Ovary (tissue), 9 donors: ENCODE results near the gene TBC1D19. TPM values are rescaled to one million over a fixed set of nuclear protein-coding genes. Genes with fewer than 3 reads are reported as not detected.

Experiments used
- DNase-seq, 5 donors: peaks; one replicate each; pipeline ENCODE4 v3.0.0-alpha.2; 2019 to 2020
- H3K27ac ChIP-seq, 2 donors: fragments of 200-600 bp; one replicate each; pipeline versions ENCODE4 v1.5.1 to v1.8.0; 2019 to 2022
- H3K27me3 ChIP-seq: fragments of 200-600 bp; one replicate; pipeline ENCODE4 v1.8.0; 2022
- H3K36me3 ChIP-seq: fragments of 200-600 bp; sonication (generic); one replicate; pipeline ENCODE4 v1.5.1; 2019
- H3K4me1 ChIP-seq: one replicate; pipeline ENCODE4 v1.8.1; 2013; ENCODE audit warnings: mild to moderate bottlenecking, moderate library complexity; ENCODE audit not compliant: insufficient read depth
- H3K4me3 ChIP-seq: fragments of 200-600 bp; sonication (generic); one replicate; pipeline ENCODE4 v1.5.1; 2017
- H3K9me3 ChIP-seq, 2 donors: fragments of 200-600 bp in 1 of 2; sonication (generic) in 1 of 2; one replicate each; pipeline versions ENCODE4 v1.5.1 to v1.8.1; 2013 to 2019; ENCODE audit warnings: mild to moderate bottlenecking in 1 of 2, moderate library complexity in 1 of 2
- CTCF ChIP-seq, 3 donors: fragments of 450-650 bp in 2 of 3; fragments of 200-600 bp in 1 of 3; IDR thresholded peaks; one replicate each; pipeline versions ENCODE4 v1.5.1 to v1.8.0; 2016 to 2022; ENCODE audit warnings: antibody characterized with exemption in 3 of 3, mild to moderate bottlenecking in 1 of 3
- EP300 ChIP-seq: sonication (generic); formaldehyde crosslinking; IDR thresholded peaks from one replicate; pipeline ENCODE4 v1.6.1; 2017; ENCODE audit warnings: antibody characterized with exemption
- POLR2A ChIP-seq: fragments of 450-650 bp; IDR thresholded peaks from one replicate; pipeline ENCODE4 v1.6.1; 2017; ENCODE audit warnings: antibody characterized with exemption, mild to moderate bottlenecking, moderate library complexity
- WGBS, 3 donors: extraction: QIAGEN DNeasy Blood & Tissue Kit in 1 of 3; methylation state at CpG; one replicate each; pipeline versions ENCODE4 v1.1.5 to v1.1.7; 2013 to 2017; 5-methylcytosine and 5-hydroxymethylcytosine counted together
- intact Hi-C, 4 donors: fragments of 100-400 bp; cut with DNase I; formaldehyde crosslinking; loops; one replicate each; pipeline versions ENCODE4 v1.11.0 to v1.15.1; 2022 to 2023
- polyA plus RNA-seq, 2 donors: library from polyadenylated mRNA; stranded (reverse); fragments of 200-250 nt in 1 of 2; fragments of 350-450 nt in 1 of 2; fragmentation: Illumina TruSeq in 1 of 2; extraction: RNeasy Lipid Tissue Mini Kit (QIAGEN cat#74804) in 1 of 2; gene quantifications; one replicate each; pipeline ENCODE4 v1.2.3, GENCODE V29; 2013 to 2014
- total RNA-seq, 7 donors: library from RNA; depleted of rRNA in 2 of 7; stranded (reverse); fragments of >200 nt in 2 of 7; fragmentation: NEBNext Ultra II Directional in 3 of 7; extraction: Animal tissue kit (Norgen Biotek cat#: 25700) in 3 of 7; gene quantifications; one replicate each; pipeline versions ENCODE4 v1.1.0 to v1.2.4, GENCODE V29; 2016 to 2023
- donor health status: DM: no; HTN: no; CAD: no; lungs with moderate emphysema.
- donor health status: DM: no; HTN: no; CAD: no.
- donor health status: Bipolar disorder and iron deficiency.
- donor health status: DM: yes; HTN: yes; CAD: no.
- donor health status: DM: no; HTN: no; CAD: no.
- donor health status: DM: yes; HTN: yes; CAD: no.

Gene TBC1D19
- total and polyA plus RNA-seq, 9 donors: 6.0 to 25.2 (median 14.8) TPM

GRCh38 chr4:26762650-26763049, 178.8 kb downstream of the TBC1D19 start:
- Histone ChIP-seq H3K4me3 (no peak overlapping the region), H3K4me1 (no peaks in the 10 kb centered on the region), H3K27me3 (no peaks in the 10 kb centered on the region), H3K27ac (no peak overlapping the region), H3K9me3 (no peaks in the 10 kb centered on the region), H3K36me3 (no peaks in the 10 kb centered on the region)
- no peak for DNase-seq
- intact Hi-C loops: no loop called here
- TF ChIP-seq CTCF (IDR thresholded peaks at IDR 0.05) (no peak), POLR2A (no peak), EP300 (no peak)
- WGBS, 3 donors: 81 to 92% (median 88%) methylated on average over 2 of the region's 2 CpGs

GRCh38 chr4:26763063-26763462, 179.2 kb downstream of the TBC1D19 start:
- H3K36me3 ChIP-seq: no peaks in the 10 kb centered on the region
- no peak for TF ChIP-seq EP300
- TF ChIP-seq POLR2A: no peak
- no peak for TF ChIP-seq CTCF (IDR thresholded peaks at IDR 0.05)
- DNase-seq: no peak
- no peaks in the 10 kb centered on the region for H3K9me3 ChIP-seq
- H3K4me3 ChIP-seq: no peak overlapping the region
- H3K27me3 ChIP-seq: no peaks in the 10 kb centered on the region
- intact Hi-C loops: no loop called here
- H3K27ac ChIP-seq: no peak overlapping the region
- no peaks in the 10 kb centered on the region for H3K4me1 ChIP-seq
- WGBS, 3 donors: 88 to 91% (median 89%) methylated on average over 2 of the region's 2 CpGs

- no peak overlapping the region for H3K4me3 ChIP-seq
- intact Hi-C loops: no loop called here
- no peak overlapping the region for H3K27ac ChIP-seq
- no peak for DNase-seq
- no peaks in the 10 kb centered on the region for H3K36me3 ChIP-seq
- no peaks in the 10 kb centered on the region for H3K27me3 ChIP-seq
- H3K9me3 ChIP-seq: no peaks in the 10 kb centered on the region
- TF ChIP-seq CTCF (IDR thresholded peaks at IDR 0.05) (no peak), POLR2A (no peak), EP300 (no peak)
- WGBS, 3 donors: 93 to 95% (median 94%) methylated on average over 3 of the region's 3 CpGs
- H3K4me1 ChIP-seq: no peaks in the 10 kb centered on the region
Measured at GRCh38 chr4:26763648-26764047, 179.8 kb downstream of the TBC1D19 start.

GRCh38 chr4:26764231-26764630, 180.3 kb downstream of the TBC1D19 start:
- WGBS, 3 donors: 95 to 100% (median 95%) methylated on average over 1 of the region's 1 CpG
- Histone ChIP-seq H3K4me1 (no peaks in the 10 kb centered on the region), H3K27me3 (no peaks in the 10 kb centered on the region)

More at GRCh38 chr4:26764231-26764630, 180.3 kb downstream of the TBC1D19 start:
- Histone ChIP-seq H3K4me3 (no peak overlapping the region), H3K36me3 (no peaks in the 10 kb centered on the region), H3K27ac (no peak overlapping the region), H3K9me3 (no peaks in the 10 kb centered on the region)
- no peak for DNase-seq
- intact Hi-C loops: no loop called here
- TF ChIP-seq CTCF (IDR thresholded peaks at IDR 0.05): no peak
- no peak for TF ChIP-seq POLR2A
- no peak for TF ChIP-seq EP300
